NT2/D1 (cell line): Measurements from ENCODE around the gene PCDHGA12.

Experiments used
- YY1 ChIP-seq: IDR thresholded peaks from 2 replicates; pipeline ENCODE4 v1.6.1; 2011; ENCODE audit not compliant: insufficient read length, insufficient read depth
- ZNF274 ChIP-seq: IDR thresholded peaks from 2 replicates; pipeline ENCODE4 v1.6.1; 2011; ENCODE audit warnings: mild to moderate bottlenecking, low read depth, low read length

DNA sequence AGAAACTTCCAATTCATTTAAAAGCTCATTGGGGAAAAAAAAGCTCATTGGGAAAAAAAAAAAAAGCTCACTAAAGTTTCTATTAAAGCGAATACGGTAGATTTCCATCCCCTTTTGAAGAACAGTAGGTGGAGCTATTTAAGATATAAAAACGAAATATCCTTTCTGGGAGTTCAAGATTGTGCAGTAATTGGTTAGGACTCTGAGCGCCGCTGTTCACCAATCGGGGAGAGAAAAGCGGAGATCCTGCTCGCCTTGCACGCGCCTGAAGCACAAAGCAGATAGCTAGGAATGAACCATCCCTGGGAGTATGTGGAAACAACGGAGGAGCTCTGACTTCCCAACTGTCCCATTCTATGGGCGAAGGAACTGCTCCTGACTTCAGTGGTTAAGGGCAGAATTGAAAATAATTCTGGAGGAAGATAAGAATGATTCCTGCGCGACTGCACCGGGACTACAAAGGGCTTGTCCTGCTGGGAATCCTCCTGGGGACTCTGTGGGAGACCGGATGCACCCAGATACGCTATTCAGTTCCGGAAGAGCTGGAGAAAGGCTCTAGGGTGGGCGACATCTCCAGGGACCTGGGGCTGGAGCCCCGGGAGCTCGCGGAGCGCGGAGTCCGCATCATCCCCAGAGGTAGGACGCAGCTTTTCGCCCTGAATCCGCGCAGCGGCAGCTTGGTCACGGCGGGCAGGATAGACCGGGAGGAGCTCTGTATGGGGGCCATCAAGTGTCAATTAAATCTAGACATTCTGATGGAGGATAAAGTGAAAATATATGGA lies at the start of gene PCDHGA12:
- TF ChIP-seq YY1: no peak
- no peak for TF ChIP-seq ZNF274
